Osteoblast (primary cell): ENCODE results near the gene NUDCD2. TPM values are rescaled to one million over a fixed set of nuclear protein-coding genes. Genes with fewer than 3 reads are reported as not detected.
"Not testable (repeated sequence)": the region's sequence is repeated elsewhere in the genome, so short reads cannot be mapped to it uniquely, and the experiment has no call there.

Source experiments
- DNase-seq: peaks from one replicate; pipeline ENCODE4 v3.0.0; 2011; ENCODE audit warnings: low spot score, mixed read lengths; ENCODE audit not compliant: insufficient read length; ENCODE audit errors: missing footprints
- H2AFZ ChIP-seq: 2 replicates; pipeline ENCODE4 v1.6.0; 2011; ENCODE audit warnings: mild to moderate bottlenecking, low read length
- H3K27ac ChIP-seq: 2 replicates; pipeline ENCODE4 v1.5.1; 2011; ENCODE audit warnings: mild to moderate bottlenecking, low read depth, low read length, moderate library complexity
- H3K27me3 ChIP-seq: 2 replicates; pipeline ENCODE4 v1.6.0; 2012; ENCODE audit warnings: mild to moderate bottlenecking, control low read depth, inconsistent platforms, low read length, moderate library complexity; ENCODE audit not compliant: insufficient read depth
- H3K36me3 ChIP-seq: 2 replicates; pipeline ENCODE4 v1.5.1; 2011; ENCODE audit warnings: mild to moderate bottlenecking, low read length, control low read depth, moderate library complexity; ENCODE audit not compliant: insufficient read depth
- H3K4me1 ChIP-seq: 2 replicates; pipeline ENCODE4 v1.5.1; 2011; ENCODE audit warnings: mild to moderate bottlenecking, low read length, control low read depth, moderate library complexity; ENCODE audit not compliant: insufficient read depth
- H3K4me2 ChIP-seq: 2 replicates; pipeline ENCODE4 v1.6.0; 2011; ENCODE audit warnings: mild to moderate bottlenecking, low read length; ENCODE audit not compliant: insufficient read depth
- H3K4me3 ChIP-seq: fragments of 200-600 bp; sonication (generic); 3 replicates; pipeline ENCODE4 v1.5.1; 2012; ENCODE audit warnings: mild to moderate bottlenecking, low read length, inconsistent platforms; ENCODE audit not compliant: insufficient read depth
- H3K79me2 ChIP-seq: 2 replicates; pipeline ENCODE4 v1.6.0; 2012; ENCODE audit warnings: mild to moderate bottlenecking, low read length, control low read depth, inconsistent platforms; ENCODE audit not compliant: insufficient read depth
- H3K9me3 ChIP-seq: 2 replicates; pipeline ENCODE4 v1.5.1; 2011; ENCODE audit warnings: low read depth, low read length, control low read depth
- H4K20me1 ChIP-seq: 2 replicates; pipeline ENCODE4 v1.6.0; 2012; ENCODE audit warnings: mild to moderate bottlenecking, low read length, control low read depth; ENCODE audit not compliant: insufficient read depth
- total RNA-seq: library from RNA; depleted of rRNA; stranded (reverse); fragments of >200 nt; gene quantifications from 2 replicates; pipeline ENCODE4 v1.2.3, GENCODE V29; 2012
- TF ChIP-seq, protein P1 (sequence below): IDR thresholded peaks from 2 replicates; pipeline ENCODE4 v1.5.1; 2011; ENCODE audit warnings: mild to moderate bottlenecking, low read depth, low read length, moderate library complexity; ENCODE audit errors: extremely low read depth

Gene NUDCD2
- total RNA-seq, 1 donor: 7.2 TPM

DNA sequence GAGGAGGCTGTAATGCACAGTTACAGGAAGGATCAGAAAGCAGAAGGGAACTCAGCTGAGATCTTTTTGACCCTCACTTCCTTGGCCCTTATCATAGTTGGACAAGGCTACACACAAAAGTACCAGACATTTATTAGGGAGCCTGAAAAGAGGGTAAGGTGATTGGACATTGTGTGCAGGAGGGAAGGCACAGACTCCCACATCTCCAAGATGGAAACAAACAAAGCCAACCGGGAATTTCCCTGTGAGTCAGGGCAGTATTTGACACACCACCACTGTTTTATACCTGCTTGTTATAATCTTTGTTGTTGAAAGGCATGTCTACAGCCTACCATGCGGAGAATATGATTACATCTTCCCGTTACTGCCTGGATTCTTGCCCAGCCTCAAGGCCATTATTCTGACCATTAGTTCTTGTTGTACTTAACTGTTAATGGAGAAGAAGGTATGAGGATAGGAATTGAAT, 25.5 kb downstream of the NUDCD2 start:
- TF ChIP-seq, protein P1, sequence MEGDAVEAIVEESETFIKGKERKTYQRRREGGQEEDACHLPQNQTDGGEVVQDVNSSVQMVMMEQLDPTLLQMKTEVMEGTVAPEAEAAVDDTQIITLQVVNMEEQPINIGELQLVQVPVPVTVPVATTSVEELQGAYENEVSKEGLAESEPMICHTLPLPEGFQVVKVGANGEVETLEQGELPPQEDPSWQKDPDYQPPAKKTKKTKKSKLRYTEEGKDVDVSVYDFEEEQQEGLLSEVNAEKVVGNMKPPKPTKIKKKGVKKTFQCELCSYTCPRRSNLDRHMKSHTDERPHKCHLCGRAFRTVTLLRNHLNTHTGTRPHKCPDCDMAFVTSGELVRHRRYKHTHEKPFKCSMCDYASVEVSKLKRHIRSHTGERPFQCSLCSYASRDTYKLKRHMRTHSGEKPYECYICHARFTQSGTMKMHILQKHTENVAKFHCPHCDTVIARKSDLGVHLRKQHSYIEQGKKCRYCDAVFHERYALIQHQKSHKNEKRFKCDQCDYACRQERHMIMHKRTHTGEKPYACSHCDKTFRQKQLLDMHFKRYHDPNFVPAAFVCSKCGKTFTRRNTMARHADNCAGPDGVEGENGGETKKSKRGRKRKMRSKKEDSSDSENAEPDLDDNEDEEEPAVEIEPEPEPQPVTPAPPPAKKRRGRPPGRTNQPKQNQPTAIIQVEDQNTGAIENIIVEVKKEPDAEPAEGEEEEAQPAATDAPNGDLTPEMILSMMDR: no peak
- no peaks in the 10 kb centered on the region for H3K36me3 ChIP-seq
- H3K79me2 ChIP-seq: peaks cover 21% of the 10 kb centered on the region
- peaks cover 16% of the 10 kb centered on the region for H4K20me1 ChIP-seq
- no peaks in the 10 kb centered on the region for H3K9me3 ChIP-seq
- no peak overlapping the region for H3K4me3 ChIP-seq
- H3K27me3 ChIP-seq: no peaks in the 10 kb centered on the region
- no peak overlapping the region for H3K4me2 ChIP-seq
- no peak overlapping the region for H2AFZ ChIP-seq
- no peak for DNase-seq
- H3K27ac ChIP-seq: no peak overlapping the region
- H3K4me1 ChIP-seq: peaks cover 20% of the 10 kb centered on the region

DNA sequence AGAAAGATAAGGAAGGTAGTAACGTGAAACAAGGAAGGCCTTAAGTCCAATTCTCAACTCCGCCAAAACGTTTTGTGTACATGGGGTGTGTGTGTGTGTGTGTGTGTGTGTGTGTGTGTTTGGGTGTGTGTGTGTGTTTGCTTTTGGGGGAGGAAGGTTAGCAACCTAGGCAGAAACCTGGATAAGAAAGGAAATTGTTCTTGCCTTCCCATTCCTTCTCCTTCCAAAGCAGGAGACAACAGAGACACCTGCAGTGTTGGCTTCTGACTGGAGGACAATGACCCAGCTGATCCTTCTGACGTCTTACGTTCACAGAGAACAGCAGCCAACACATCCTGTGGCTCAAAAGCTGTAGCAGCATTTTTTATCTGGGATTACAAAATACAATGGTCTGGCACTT, 26.6 kb downstream of the NUDCD2 start:
- Histone ChIP-seq H3K9me3 (no peaks in the 10 kb centered on the region), H3K36me3 (no peaks in the 10 kb centered on the region), H3K4me3 (no peak overlapping the region), H4K20me1 (peaks cover 5% of the 10 kb centered on the region), H2AFZ (no peak overlapping the region), H3K27ac (no peak overlapping the region), H3K4me2 (no peak overlapping the region), H3K4me1 (peaks cover 10% of the 10 kb centered on the region), H3K79me2 (peaks cover 9% of the 10 kb centered on the region), H3K27me3 (no peaks in the 10 kb centered on the region)
- no peak for DNase-seq
- TF ChIP-seq, protein P1: no peak

DNA sequence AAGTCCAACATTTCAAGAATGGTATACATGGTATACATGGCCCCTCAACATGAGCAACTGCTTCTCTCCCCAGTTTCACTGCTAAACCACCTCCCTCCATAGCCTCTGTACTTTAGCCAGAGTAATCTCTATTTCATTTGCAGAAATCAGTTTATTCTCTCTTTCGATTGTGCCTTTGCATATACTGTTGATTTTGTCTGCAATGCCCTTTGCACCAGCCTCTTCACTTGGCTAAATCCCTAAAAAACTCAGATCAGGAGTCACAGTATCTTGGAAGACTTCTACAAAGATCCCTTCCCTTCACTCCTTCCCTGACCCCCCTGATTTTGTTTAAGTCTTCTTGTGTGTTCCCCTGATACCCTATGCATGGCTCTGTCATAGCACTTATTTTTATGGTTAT, 27.4 kb downstream of the NUDCD2 start:
- H4K20me1 ChIP-seq: no peaks in the 10 kb centered on the region
- no peak for DNase-seq
- no peaks in the 10 kb centered on the region for H3K27me3 ChIP-seq
- H3K4me2 ChIP-seq: no peak overlapping the region
- no peaks in the 10 kb centered on the region for H3K36me3 ChIP-seq
- no peak overlapping the region for H2AFZ ChIP-seq
- peaks cover 8% of the 10 kb centered on the region for H3K4me1 ChIP-seq
- TF ChIP-seq, protein P1: no peak
- H3K27ac ChIP-seq: no peak overlapping the region
- no peaks in the 10 kb centered on the region for H3K9me3 ChIP-seq
- no peak overlapping the region for H3K4me3 ChIP-seq
- peaks cover 2% of the 10 kb centered on the region for H3K79me2 ChIP-seq

DNA sequence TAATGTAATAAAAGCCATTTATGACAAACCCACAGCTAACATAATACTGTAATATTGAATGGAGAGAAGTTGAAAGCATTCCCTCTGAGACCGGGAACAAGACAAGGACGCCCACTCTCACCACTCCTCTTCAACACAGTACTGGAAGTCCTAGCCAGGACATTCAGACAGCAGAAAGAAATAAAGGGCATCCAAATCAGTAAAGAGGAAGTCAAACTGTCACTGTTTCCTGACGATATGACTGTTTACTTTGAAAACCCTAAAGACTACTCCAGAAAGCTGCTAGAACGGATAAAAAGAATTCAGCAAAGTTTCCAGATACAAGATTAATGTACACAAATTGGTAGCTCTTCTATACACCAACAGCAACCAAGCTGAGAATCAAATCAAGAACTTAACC, 33.8 kb downstream of the NUDCD2 start:
- DNase-seq, H3K4me3 ChIP-seq, H3K27ac ChIP-seq, H4K20me1 ChIP-seq, H3K27me3 ChIP-seq, H3K79me2 ChIP-seq, H3K4me2 ChIP-seq, H3K36me3 ChIP-seq, H3K4me1 ChIP-seq, H2AFZ ChIP-seq, H3K9me3 ChIP-seq: not testable (repeated sequence)
